Cortex of kidney (tissue), 1 donor: ENCODE data around the gene SCTR.

Source experiments
- DNase-seq: peaks from one replicate; lab custom pipeline; 2025; lab: John Stamatoyannopoulos, UW

The SCTR gene

GRCh38 chr2:119523383-119523951, 816 bp downstream of the SCTR start:
- no peak for DNase-seq

DNA sequence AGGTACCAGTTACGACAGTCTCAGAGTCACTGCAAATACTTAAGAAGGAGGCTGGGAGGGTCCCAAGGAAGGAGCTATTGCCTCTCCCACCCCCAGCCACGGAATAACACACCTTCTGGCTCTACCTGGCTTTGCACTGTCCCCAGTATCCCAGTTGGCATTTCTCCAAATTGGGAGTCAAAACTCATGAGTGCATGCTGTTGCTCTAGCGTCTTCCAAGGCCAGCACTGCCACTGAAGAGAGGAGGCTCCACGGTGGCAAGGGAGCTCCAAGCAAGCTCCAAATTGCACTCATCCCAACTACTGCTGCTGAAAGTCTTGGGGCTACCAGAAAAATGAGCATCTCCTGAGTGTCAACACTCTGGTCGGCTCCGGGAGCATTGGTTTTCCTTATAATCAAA, 1.6 kb downstream of the SCTR start:
- DNase-seq = no peak

- DNase-seq = no peak
Observed at GRCh38 chr2:119521433-119522050, 2.7 kb downstream of the SCTR start.

DNA sequence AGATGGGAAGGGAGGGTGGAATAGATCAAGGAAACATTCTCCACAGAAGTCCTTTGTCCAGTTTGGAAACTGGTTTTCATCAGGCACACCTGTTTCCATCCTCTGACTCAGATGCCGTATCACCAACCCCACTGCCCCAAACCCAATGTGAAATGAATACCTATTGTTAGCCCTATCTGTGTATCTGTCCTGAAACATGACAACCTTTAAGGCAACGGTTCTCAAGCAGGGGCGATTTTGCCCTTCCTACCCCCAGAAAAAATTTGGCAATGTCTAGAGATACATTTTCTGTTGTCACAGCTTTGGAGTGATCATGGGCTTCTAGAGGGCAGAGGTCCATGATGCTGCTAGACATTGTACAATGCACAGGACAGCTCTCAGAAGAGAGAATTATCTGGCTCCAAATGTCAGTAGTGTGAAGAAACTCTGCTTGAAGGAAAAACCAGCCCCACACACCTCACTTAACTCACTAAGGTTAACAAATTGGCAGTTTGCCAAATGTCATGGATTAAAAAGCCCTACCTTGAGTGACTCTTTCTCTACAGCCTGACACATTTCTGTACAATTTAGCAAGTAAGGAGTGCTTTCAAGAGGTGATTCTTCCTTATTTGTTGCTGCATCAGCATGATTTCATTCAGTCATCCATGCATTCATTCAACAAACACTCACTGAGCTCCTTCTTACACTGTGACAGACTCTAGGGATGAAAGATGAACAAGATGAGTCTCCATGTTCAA, 3.4 kb downstream of the SCTR start:
- no peak for DNase-seq

DNA sequence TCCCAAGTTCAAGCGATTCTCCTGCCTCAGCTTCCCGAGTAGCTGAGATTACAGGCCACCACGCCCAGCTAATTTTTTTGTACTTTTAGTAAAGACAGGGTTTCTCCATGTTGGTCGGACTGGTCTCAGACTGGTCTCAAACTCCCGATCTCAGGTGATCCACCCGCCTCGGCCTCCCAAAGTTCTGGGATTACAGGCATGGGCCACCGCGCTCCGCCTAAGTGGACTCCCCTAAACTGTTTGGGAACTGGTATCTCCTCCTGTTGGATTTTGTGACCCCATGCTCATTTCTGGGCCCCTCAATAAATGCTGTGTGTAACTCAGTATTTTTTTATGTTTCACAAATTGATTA, 5.2 kb downstream of the SCTR start:
- no peak for DNase-seq

- no peak for DNase-seq
Observed at GRCh38 chr2:119518401-119519056, 5.8 kb downstream of the SCTR start.

GRCh38 chr2:119517433-119517832, 6.8 kb downstream of the SCTR start:
- DNase-seq = no peak

GRCh38 chr2:119516121-119516520, 8.2 kb downstream of the SCTR start:
- no peak for DNase-seq

DNA sequence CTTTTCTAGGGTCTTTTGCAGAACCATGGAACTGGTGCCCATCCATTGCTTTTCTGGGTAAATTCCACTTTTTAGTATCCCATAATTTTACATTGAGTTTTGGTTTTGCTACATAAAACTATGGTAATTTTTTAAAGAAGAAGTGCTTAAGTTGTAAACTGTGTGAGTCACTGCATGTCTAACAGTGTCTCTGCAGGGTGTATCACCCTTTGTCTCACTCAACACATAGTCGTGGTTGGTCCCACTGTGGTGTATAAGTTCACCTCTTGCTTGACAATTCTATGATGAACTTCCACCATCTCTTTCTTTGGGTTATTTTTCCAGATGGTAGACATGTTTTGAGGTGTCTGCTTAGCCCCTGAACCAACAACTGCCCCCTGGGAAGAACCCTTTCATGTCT, 10.5 kb downstream of the SCTR start:
- no peak for DNase-seq

- DNase-seq = no peak
Observed at GRCh38 chr2:119512946-119513345, 11.3 kb downstream of the SCTR start.

- DNase-seq = no peak
Observed at GRCh38 chr2:119511989-119512388, 12.3 kb downstream of the SCTR start.

DNA sequence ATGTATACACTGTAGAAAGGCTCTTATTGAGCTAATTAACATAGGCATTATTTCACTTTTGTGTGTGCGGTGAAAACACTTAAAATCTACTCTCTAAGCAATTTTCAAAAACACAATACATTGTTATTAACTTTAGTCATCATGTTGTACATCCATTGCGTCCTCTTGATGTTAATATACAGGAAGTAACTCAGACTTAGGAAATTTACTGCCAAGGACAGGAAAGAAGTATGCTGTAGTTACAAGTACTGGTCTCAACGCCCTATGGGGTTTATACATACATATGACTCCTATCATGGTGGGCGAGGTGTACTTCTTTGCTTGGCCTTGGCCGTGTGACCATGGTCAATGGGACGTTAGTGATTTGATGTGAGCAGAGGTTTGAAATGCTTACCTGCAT, 15.5 kb downstream of the SCTR start:
- DNase-seq = no peak

DNA sequence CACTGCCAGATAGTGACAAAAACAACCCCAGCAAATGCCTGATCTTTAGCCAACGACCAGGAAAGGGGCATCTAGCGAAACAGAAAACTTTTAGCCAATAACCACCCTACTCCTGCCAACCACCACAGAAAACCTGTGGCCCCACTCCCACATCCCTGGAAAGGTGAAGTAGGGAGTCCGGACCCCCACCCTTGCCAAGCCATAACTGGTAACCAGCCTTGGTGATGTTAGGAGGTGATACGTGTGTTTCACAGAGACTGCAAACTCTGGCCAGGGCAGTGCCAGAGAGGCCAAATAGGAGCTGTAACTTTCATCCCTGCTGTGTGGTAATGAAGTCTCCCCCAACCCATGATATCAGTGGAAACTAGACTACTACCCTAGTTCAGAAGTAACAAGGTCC, 27.6 kb downstream of the SCTR start:
- no peak for DNase-seq

DNA sequence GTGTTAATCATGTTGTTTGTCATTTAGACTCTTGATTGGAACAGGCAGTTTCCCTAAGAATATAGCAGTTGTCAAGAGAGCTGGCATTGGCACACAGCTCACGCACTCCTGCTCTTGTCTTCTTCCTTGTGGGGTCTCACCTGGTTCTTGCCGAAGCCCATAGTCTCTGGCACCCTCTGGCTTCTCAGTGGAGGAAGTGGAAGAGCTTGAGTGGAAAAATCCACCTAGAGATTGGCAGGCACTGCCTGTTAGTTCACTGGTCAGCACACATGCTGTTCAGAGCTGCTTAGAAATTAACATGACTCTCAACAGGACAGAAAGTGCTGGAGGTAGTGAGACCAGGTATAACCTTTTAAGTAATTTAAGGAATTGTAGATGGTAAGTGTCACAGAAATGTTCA, 28.3 kb downstream of the SCTR start:
- no peak for DNase-seq

GRCh38 chr2:119494163-119494790, 30.0 kb downstream of the SCTR start:
- no peak for DNase-seq

DNA sequence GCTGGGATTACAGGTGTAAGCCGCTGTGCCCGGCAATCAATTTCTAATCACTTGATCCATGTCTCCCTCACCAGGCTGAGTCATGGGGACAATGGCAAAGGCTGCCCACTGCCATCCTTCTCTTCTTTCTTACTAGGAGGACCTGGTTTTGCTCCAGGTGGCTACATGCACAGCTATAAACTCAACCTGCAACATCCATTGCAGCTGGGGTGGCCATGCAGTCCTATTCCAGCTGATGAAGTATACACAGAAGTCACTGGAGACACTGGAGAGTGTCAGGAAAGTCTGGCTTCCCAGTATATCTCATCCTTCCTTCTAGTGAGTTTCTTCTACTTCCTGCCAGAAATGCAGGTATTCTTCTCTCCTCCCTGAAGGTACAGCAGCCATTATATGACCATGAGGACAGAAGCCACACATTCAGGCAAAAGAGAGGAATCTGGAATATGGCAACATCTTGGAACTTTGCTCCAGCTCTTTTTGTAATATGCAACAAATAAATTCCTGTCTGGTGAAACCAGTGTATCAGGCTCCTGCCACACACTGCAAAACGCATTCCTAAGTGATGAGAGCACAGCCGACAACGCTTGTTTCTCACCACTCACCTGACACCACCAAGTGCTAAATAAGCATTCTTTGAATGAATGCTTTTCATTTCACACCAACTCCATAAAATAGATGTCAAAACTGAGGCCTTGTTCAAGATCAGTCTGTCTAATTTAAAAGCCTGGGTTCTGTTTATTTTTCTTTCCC, 32.3 kb downstream of the SCTR start:
- DNase-seq = no peak

GRCh38 chr2:119490653-119491195, 33.6 kb downstream of the SCTR start:
- DNase-seq = no peak

DNA sequence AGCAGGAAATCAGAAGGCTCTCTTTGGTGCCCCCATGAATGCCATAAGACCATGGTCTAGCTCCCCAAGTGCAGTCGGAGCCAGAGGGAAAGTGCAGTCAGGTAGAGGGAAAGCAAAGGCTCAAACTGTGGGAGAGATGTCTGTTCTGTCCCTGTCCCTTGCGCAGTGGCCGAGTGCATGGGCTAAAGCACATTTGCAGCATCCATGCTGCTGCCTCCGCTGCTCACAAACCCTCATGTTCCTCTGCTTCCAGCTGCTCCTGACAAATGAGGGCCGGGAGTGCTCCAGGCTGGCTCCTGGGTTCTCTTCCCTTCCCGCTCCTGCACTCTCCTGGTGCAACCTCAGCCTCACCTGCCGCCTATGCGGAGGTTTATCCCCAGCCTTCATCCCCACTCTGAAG, 34.2 kb downstream of the SCTR start:
- no peak for DNase-seq

DNA sequence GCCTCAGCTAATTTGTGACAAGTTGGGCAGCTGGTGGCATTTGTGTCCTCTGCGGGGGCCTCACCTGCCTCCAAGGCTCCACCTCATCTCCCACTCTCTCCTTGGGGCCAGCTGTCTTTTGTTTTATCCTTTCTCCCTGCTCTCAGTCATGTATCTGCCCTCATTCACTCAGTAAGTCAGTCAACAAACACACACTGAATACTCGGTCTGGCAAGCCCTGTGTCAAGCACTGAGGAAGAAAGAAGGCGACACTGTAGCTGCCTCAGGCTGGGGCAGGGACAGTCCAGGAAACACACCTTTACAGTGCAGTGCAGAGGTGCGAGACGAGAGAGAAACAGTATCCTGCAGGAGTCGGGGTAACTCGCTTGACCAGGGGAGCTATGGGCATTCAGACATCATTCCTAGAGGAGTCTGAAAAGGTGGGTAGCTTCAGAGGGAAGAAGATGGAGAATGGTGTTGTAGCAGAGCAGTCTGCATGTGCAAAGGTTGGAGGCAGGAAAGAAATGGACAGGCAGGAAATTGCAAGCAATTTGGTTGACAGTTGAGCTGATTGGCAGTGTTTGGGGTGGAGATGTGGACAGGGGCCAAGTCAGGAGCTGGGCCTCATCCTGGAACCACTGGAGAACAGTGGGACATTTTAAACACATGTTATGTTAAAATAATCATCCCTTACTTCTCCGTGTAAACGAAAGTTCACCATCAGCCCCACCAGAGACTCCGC, 34.9 kb downstream of the SCTR start:
- DNase-seq = no peak

DNA sequence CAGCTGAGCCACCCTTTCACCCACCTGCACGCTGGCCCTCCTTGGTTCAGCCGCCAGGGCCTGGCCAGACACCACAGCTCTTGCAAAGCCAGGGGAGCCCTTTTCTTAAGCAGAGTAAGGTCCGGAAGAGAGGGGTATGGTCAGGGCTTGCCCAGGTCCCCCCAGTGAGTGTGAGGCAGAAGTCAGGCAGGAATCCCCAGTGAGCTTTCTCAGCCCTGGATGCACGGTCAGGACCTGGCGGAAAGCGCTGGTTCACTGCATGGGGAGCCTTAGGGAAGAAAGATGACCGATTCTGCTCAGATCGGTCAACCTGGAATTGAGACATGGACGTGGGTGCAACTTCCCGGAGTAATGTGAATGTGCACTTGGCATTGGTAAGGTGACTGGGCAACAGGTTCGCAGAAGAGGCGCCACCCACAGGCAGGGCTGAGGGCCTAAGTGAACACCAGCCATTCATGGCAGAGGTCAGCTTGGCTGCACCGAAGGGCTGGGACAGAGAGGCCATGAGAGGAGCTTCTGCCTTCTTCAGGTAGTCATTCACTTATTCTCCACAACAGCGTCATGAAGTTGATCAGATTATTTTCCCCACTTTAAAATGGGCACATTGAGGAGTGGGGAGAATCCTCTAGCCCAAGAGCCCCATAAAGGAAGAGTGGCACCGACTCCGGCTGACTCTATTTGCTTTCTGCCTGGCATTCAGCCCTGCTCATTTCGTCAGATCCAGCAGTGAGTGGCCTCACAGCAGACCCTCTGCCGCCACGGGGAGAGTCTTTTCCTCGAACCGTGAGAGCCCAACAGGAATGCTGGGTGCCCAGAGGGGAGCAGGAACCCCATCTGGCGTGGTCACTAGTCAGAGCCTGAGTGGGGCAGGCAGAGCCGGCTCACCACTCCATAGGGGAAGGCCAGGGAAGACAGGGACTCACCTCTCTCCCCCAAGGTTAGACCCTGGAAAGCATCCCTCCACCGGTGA, 35.8 kb downstream of the SCTR start:
- no peak for DNase-seq
